NCI-H345 treated with DMSO at 0.1 percent for 48 hours (cell line): ENCODE data around the gene CEP135.
"Not testable (repeated sequence)": the region's sequence is repeated elsewhere in the genome, so short reads cannot be mapped to it uniquely, and the experiment has no call there.

ENCODE experiments used
- DNase-seq: peaks from one replicate; lab custom pipeline; 2025; ENCODE audit not compliant: unreplicated experiment; lab: John Stamatoyannopoulos, UW

Gene CEP135

GRCh38 chr4:55948726-55949481 is at the start of gene CEP135:
Gene CEP135 (plus strand): TSS chr4:55948945. CDS start chr4:55952131, 3,186 bp downstream.
- peak; percentile 54 for DNase-seq

- no peak for DNase-seq
Observed at GRCh38 chr4:55902677-55903076, 46.1 kb upstream of the CEP135 start.

GRCh38 chr4:55903577-55903976 is 45.2 kb upstream of the CEP135 start:
- no peak for DNase-seq

GRCh38 chr4:55904576-55904975 is 44.2 kb upstream of the CEP135 start:
- DNase-seq: no peak

GRCh38 chr4:55906323-55906722 is 42.4 kb upstream of the CEP135 start:
- no peak for DNase-seq

- DNase-seq: no peak
Observed at GRCh38 chr4:55906989-55907388, 41.8 kb upstream of the CEP135 start.

- no peak for DNase-seq
Observed at GRCh38 chr4:55907469-55907868, 41.3 kb upstream of the CEP135 start.

GRCh38 chr4:55910140-55910539 is 38.6 kb upstream of the CEP135 start:
- no peak for DNase-seq

- DNase-seq: no peak
Observed at GRCh38 chr4:55912249-55912648, 36.5 kb upstream of the CEP135 start.

- DNase-seq: no peak
Observed at GRCh38 chr4:55920571-55920970, 28.2 kb upstream of the CEP135 start.

- DNase-seq: no peak
Observed at GRCh38 chr4:55921093-55921492, 27.7 kb upstream of the CEP135 start.

- DNase-seq: no peak
Observed at GRCh38 chr4:55925241-55925640, 23.5 kb upstream of the CEP135 start.

- DNase-seq: no peak
Observed at GRCh38 chr4:55926610-55927009, 22.1 kb upstream of the CEP135 start.

GRCh38 chr4:55927803-55928437 is 20.8 kb upstream of the CEP135 start:
- no peak for DNase-seq

GRCh38 chr4:55928846-55929245 is 19.9 kb upstream of the CEP135 start:
- DNase-seq: no peak

- DNase-seq: no peak
Observed at GRCh38 chr4:55931043-55931442, 17.7 kb upstream of the CEP135 start.

- DNase-seq: no peak
Observed at GRCh38 chr4:55931833-55932232, 16.9 kb upstream of the CEP135 start.

- DNase-seq: no peak
Observed at GRCh38 chr4:55932511-55932910, 16.2 kb upstream of the CEP135 start.

GRCh38 chr4:55933611-55934010 is 15.1 kb upstream of the CEP135 start:
- DNase-seq: no peak

GRCh38 chr4:55935907-55936306 is 12.8 kb upstream of the CEP135 start:
- DNase-seq: not testable (repeated sequence)

- no peak for DNase-seq
Observed at GRCh38 chr4:55938481-55938880, 10.3 kb upstream of the CEP135 start.

- no peak for DNase-seq
Observed at GRCh38 chr4:55939421-55939820, 9.3 kb upstream of the CEP135 start.
